ENCODE measurements around the gene ZNF516. TPM values are rescaled to one million over a fixed set of nuclear protein-coding genes. Genes with fewer than 3 reads are reported as not detected.

Gene ZNF516
- total and polyA plus RNA-seq, 2 of the 4 experiments (the other 2 are of a cell fraction) = 7.9 to 16.9 TPM

DNA sequence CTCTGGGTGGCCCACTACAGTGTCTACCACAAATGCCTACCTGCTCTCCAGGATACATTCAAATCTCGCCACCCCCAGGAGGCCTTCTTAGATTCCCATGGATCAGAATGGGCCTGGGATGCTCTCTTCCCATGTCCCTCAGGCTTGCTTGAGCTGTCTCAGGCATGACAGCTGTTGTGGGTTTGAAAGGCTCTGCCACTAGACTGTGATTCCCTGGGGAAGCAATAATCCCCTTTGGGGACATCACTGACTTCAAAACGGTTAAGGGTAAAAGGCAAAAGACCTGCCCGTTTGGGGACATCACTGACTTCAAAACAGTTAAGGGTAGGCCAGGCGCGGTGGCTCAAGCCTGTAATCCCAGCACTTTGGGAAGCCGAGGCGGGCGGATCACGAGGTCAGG is 35.8 kb upstream of the ZNF516 start:
- POLR2A ChIA-PET (ENCODE audit: unreplicated experiment) = no interaction called here
- Histone ChIP-seq H3K4me3 (ENCODE audit: insufficient read depth, low read depth, low read length) (no peak overlapping the region), H3K9me3 (ENCODE audit: control insufficient read depth, insufficient read depth, low read length) (no peaks in the 10 kb centered on the region), H3K27me3 (ENCODE audit: control insufficient read depth, insufficient read depth, low read length) (no peaks in the 10 kb centered on the region), H3K4me2 (ENCODE audit: low read depth, low read length) (no peak overlapping the region), H4K8ac (ENCODE audit: low read depth in 2 of 2, low read length in 2 of 2) (no peak overlapping the region), H4K91ac (ENCODE audit: insufficient read depth, low read depth, low read length) (no peak overlapping the region), H3K4me1 (ENCODE audit: control insufficient read depth, insufficient read depth, low read length) (peaks cover 4% of the 10 kb centered on the region; the same call in 1 of the 2 replicates), H3K27ac (ENCODE audit: insufficient read depth, low read length) (no peak overlapping the region), H3K9ac (ENCODE audit: low read depth, low read length) (no peak overlapping the region), H3K56ac (ENCODE audit: extremely low read depth, insufficient read depth, low read length) (no peak overlapping the region), H3K79me1 (ENCODE audit: low read depth in 1 of 2, low read length in 2 of 2) (no peaks in the 10 kb centered on the region), H3K9me1 (ENCODE audit: insufficient read depth, low read length) (no peaks in the 10 kb centered on the region), H2BK15ac (ENCODE audit: low read depth, low read length) (no peak overlapping the region), H2BK120ac (ENCODE audit: low read depth, low read length) (no peak overlapping the region), H4K20me1 (ENCODE audit: insufficient read depth, low read length) (no peaks in the 10 kb centered on the region), H3K23ac (ENCODE audit: low read depth, low read length) (no peak overlapping the region), H2AK5ac (ENCODE audit: low read depth, low read length) (no peak overlapping the region), H3K18ac (ENCODE audit: low read depth, low read length) (no peak overlapping the region), H2AK9ac (replicated peaks; ENCODE audit: low read depth, low read length, poor library complexity) (no peak overlapping the region), H3K36me3 (ENCODE audit: control insufficient read depth, insufficient read depth, low read length) (no peaks in the 10 kb centered on the region), H3K4ac (ENCODE audit: low read depth, low read length) (no peak overlapping the region), H3K14ac (replicated peaks; ENCODE audit: low read depth, low read length) (no peak overlapping the region), H2BK20ac (ENCODE audit: low read depth, low read length) (no peak overlapping the region), H4K5ac (ENCODE audit: low read depth, low read length) (no peak overlapping the region), H2AFZ (replicated peaks; ENCODE audit: low read length, poor library complexity) (no peak overlapping the region), H2BK5ac (ENCODE audit: low read depth, low read length, poor library complexity, severe bottlenecking) (no peak overlapping the region)
- CTCF ChIA-PET = no interaction called here
- dilution Hi-C loops (cut with HindIII; ENCODE audit: low sequenced_read_pairs, unreplicated experiment) (no loop called here), intact Hi-C loops (cut with micrococcal nuclease) (no loop called here), in situ Hi-C loops (cut with MboI; ENCODE audit: low sequenced_read_pairs) (no loop called here)
- WGBS, 2 experiments (ENCODE audit: extremely low coverage in 2 of 2, insufficient read length in 1 of 2) = no CpG with 5 or more reads among the region's 9 CpGs
- BruUV-seq (replicated peaks) = no TSS peak
- ATAC-seq (ENCODE audit: low read depth) (no peak), DNase-seq (no peak)
- TF ChIP-seq MXI1 (IDR thresholded peaks at IDR 0.05; ENCODE audit: borderline replicate concordance, low read depth, low read length) (no peak), MAFK (IDR thresholded peaks at IDR 0.05; ENCODE audit: low read depth, low read length) (no peak), CEBPB (IDR thresholded peaks at IDR 0.05; ENCODE audit: low read depth, low read length) (no peak), FOS (IDR thresholded peaks at IDR 0.05; ENCODE audit: low read depth, low read length) (no peak), RCOR1 (IDR thresholded peaks at IDR 0.05; ENCODE audit: insufficient replicate concordance, low read length) (no peak), CHD1 (IDR thresholded peaks at IDR 0.05; ENCODE audit: low read depth, low read length) (no peak), POLR2A (IDR thresholded peaks at IDR 0.05; ENCODE audit: low read depth, low read length) (no peak), BHLHE40 (IDR thresholded peaks at IDR 0.05; ENCODE audit: low read depth, low read length) (no peak), MAZ (IDR thresholded peaks at IDR 0.05; ENCODE audit: borderline replicate concordance, low read depth, low read length) (no peak), RAD21 (IDR thresholded peaks at IDR 0.05; ENCODE audit: low read length) (no peak), NFE2L2 (IDR thresholded peaks at IDR 0.05; ENCODE audit: low read depth, low read length) (no peak), RFX5 (IDR thresholded peaks at IDR 0.05; ENCODE audit: low read depth, low read length) (no peak), SMC3 (IDR thresholded peaks at IDR 0.05; ENCODE audit: low read depth, low read length) (no peak)
- TF ChIP-seq, protein P1, sequence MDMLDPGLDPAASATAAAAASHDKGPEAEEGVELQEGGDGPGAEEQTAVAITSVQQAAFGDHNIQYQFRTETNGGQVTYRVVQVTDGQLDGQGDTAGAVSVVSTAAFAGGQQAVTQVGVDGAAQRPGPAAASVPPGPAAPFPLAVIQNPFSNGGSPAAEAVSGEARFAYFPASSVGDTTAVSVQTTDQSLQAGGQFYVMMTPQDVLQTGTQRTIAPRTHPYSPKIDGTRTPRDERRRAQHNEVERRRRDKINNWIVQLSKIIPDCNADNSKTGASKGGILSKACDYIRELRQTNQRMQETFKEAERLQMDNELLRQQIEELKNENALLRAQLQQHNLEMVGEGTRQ (IDR thresholded peaks at IDR 0.05; ENCODE audit: low read depth, low read length) = no peak
- TF ChIP-seq, protein P2, sequence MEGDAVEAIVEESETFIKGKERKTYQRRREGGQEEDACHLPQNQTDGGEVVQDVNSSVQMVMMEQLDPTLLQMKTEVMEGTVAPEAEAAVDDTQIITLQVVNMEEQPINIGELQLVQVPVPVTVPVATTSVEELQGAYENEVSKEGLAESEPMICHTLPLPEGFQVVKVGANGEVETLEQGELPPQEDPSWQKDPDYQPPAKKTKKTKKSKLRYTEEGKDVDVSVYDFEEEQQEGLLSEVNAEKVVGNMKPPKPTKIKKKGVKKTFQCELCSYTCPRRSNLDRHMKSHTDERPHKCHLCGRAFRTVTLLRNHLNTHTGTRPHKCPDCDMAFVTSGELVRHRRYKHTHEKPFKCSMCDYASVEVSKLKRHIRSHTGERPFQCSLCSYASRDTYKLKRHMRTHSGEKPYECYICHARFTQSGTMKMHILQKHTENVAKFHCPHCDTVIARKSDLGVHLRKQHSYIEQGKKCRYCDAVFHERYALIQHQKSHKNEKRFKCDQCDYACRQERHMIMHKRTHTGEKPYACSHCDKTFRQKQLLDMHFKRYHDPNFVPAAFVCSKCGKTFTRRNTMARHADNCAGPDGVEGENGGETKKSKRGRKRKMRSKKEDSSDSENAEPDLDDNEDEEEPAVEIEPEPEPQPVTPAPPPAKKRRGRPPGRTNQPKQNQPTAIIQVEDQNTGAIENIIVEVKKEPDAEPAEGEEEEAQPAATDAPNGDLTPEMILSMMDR (conservative IDR thresholded peaks at IDR 0.05; ENCODE audit: low read depth, low read length) = no peak
- TF ChIP-seq, protein P3, sequence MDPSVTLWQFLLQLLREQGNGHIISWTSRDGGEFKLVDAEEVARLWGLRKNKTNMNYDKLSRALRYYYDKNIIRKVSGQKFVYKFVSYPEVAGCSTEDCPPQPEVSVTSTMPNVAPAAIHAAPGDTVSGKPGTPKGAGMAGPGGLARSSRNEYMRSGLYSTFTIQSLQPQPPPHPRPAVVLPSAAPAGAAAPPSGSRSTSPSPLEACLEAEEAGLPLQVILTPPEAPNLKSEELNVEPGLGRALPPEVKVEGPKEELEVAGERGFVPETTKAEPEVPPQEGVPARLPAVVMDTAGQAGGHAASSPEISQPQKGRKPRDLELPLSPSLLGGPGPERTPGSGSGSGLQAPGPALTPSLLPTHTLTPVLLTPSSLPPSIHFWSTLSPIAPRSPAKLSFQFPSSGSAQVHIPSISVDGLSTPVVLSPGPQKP (IDR thresholded peaks at IDR 0.05; ENCODE audit: borderline replicate concordance, low read depth, low read length) = no peak
